HEK293T (cell line): Measurements from ENCODE around the gene FILIP1.

ENCODE experiments used
- ARNT ChIP-seq: fragments of 450-650 bp; IDR thresholded peaks from 2 replicates; pipeline ENCODE4 v1.6.1; 2017; ENCODE audit warnings: mild to moderate bottlenecking
- CTBP1 ChIP-seq: fragments of 450-650 bp; IDR thresholded peaks from 2 replicates; pipeline ENCODE4 v1.6.1; 2016; ENCODE audit warnings: borderline replicate concordance
- FOXA1 ChIP-seq: fragments of 450-650 bp; IDR thresholded peaks from 2 replicates; pipeline ENCODE4 v1.6.1; 2016; ENCODE audit warnings: mild to moderate bottlenecking
- FOXK2 ChIP-seq: fragments of 450-650 bp; IDR thresholded peaks from 2 replicates; pipeline ENCODE4 v1.6.1; 2016; ENCODE audit warnings: mild to moderate bottlenecking
- FOXM1 ChIP-seq: fragments of 450-650 bp; IDR thresholded peaks from 2 replicates; pipeline ENCODE4 v1.6.1; 2017; ENCODE audit warnings: mild to moderate bottlenecking, borderline replicate concordance
- SP1 ChIP-seq: fragments of 450-650 bp; IDR thresholded peaks from 2 replicates; pipeline ENCODE4 v1.6.1; 2017
- ZNF384 ChIP-seq: fragments of 450-650 bp; IDR thresholded peaks from 2 replicates; pipeline ENCODE4 v1.6.1; 2016

GRCh38 chr6:75286955-75287354 lies 206.6 kb downstream of the FILIP1 start:
- TF ChIP-seq FOXA1 (no peak), SP1 (no peak), FOXK2 (no peak), ZNF384 (no peak), ARNT (no peak), FOXM1 (no peak), CTBP1 (no peak)
